GM18861 (cell line): ENCODE data around the gene SMIM7.

Experiments
- ATAC-seq: cut with Tn5 transposase; IDR thresholded peaks from one replicate; pipeline ENCODE4 v1.9.1; 2021; ENCODE audit not compliant: unreplicated experiment

Gene SMIM7

DNA sequence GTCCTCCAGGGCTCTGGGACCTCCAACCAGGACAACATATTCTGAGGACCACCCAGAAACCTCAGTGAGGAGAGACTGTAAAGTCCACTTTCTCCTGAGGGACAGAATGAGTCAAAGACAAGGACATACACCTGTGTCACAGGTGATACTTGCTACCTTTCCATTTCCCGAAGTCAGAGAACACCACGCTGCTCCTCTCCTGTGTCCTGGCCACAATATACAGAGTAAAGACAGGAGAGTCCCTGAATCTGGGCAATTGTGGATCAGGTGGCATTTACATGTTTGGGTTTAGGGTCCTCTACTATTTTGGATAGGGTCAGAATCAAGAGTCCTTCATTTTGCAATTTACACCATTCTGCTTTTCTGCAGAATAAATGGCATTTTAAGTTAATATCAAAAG lies 36.9 kb downstream of the SMIM7 start:
- ATAC-seq: no peak

- ATAC-seq: no peak
Observed at GRCh38 chr19:16621165-16621800, 38.7 kb downstream of the SMIM7 start.

DNA sequence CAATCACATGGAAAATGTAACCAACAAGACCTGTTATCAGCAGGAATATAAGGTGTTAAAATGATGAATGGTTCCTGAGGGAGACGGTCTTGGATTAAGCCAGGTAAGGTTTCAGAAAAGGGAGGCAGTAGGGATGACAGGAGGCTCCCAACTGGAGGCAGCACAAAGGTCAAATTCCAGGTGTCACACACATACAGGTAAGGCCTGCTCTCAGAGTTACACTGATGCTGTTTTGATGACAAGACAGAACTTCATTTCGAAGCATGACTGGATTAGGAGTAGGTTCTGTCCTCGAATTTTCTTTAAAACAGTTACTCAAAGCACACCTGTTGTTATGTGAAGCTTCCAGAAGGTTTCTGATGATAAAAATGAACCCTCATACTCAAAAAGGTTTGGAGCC lies 39.4 kb downstream of the SMIM7 start:
- no peak for ATAC-seq

DNA sequence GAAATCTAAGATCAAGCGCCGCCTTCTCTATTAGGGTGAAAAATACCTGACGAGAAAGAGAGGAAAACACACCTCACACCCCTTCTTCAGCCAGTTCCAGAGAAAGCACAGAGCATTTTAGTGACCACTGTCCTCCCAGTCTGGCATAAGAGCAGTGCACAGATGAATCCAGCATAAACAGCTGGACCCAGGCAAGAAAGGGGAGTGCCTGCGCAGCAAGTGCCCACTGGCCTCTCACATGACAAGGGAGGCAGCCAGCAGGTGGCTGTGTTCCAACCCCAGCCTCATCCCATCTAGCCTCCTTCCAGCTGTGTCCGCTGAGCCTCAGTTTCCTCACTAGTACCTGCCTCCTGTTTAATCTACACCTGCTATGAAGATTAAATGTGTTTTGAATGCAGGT lies 39.9 kb downstream of the SMIM7 start:
- no peak for ATAC-seq

GRCh38 chr19:16619457-16619856 lies 40.5 kb downstream of the SMIM7 start:
- ATAC-seq: no peak

- ATAC-seq: no peak
Observed at GRCh38 chr19:16618248-16618647, 41.7 kb downstream of the SMIM7 start.

DNA sequence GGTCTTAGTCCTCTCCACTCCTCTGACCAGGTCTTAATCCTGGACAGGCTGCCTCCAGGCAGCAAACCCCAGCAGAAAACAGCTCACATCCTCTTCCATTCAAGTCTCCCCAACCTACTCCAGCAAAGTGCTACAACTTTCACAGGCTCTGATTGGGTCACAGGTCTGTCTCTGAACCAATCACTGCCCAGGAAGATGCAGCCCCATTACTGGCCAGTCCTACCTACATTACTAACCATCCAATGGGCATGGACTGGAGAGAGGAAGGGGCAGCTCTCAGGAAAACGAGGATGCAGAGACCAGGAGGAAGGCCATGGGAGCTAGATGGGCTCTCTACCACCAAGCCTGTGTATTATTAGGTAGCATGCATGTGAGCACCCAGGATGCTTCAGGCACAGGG lies 44.1 kb downstream of the SMIM7 start:
- ATAC-seq: no peak

- no peak for ATAC-seq
Observed at GRCh38 chr19:16614941-16615340, 45.0 kb downstream of the SMIM7 start.

GRCh38 chr19:16613841-16614240 lies 46.1 kb downstream of the SMIM7 start:
- ATAC-seq: no peak

GRCh38 chr19:16612636-16613035 lies 47.3 kb downstream of the SMIM7 start:
- ATAC-seq: no peak

- ATAC-seq: no peak
Observed at GRCh38 chr19:16611121-16611520, 48.8 kb downstream of the SMIM7 start.

DNA sequence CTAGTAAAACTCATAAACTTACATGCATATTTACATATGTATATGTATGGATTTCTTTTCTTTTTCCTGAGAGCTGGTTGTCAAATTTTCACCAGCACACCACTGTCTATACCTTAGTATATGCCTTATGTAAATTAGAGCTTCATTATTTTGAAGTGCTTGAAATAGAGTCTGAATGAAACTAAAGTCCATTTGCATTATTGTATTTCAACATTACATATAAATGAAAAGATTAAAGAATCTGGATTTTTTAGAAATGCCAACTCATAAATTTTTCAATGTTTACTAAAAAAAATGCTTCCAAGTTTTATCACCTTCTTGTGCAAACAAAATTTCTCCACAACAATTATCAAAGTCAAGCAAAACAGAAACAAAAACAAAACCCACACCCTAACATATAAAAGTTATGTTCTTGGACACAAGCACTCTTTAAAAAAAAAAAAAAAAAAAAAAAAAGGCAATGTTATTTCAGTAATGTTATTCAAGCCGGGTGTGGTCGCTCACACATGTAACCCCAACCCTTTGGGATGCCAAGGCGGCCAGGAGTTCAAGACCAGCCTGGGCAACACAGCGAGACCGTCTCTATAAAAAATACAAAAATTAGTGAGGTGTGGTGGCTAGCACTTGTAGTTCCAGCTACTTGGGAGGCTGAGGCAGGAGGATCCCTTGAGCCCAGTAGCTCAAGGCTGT lies 50.3 kb downstream of the SMIM7 start:
- no peak for ATAC-seq

DNA sequence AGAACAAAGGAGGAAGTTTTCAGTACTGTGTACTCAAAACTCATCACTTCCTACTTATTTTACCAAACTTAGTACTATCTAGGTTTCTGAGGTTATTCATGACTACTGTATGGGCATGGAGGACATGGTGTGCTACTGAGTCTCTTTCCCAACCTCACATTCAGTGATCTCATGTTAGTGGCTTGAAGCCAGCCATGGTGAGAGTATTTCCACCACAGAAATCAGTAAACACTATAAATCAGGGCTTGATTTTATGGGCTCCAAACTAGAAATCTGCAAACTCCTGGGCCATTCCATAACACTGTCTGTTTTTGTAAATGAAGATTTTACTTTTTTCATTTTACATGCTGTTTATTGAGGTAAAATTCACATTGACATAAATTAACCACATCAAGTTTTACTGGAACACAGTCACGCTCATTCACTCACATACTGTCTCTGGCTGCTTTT lies 51.6 kb downstream of the SMIM7 start:
- ATAC-seq: no peak

GRCh38 chr19:16607819-16608218 lies 52.1 kb downstream of the SMIM7 start:
- no peak for ATAC-seq

- no peak for ATAC-seq
Observed at GRCh38 chr19:16605553-16605994, 54.4 kb downstream of the SMIM7 start.

- ATAC-seq: no peak
Observed at GRCh38 chr19:16605115-16605514, 54.8 kb downstream of the SMIM7 start.

DNA sequence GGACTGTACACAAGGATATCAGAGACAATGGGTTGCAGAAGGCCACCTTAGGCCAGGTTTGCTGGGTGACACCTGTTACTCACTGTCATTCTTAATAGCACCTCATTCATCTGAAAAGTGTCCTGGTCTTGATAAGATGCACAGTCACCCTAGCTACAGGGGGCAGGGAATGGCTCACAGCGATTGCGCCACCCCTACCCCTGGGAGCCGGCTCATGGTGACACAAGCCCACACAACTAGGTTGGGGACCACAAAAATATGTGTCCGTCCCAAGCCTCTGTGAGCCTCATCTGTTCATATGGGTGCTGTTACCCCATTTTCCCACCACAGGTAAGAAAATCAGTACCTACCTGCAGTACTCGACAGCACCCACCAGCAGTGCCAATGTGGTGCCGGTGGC lies 55.3 kb downstream of the SMIM7 start:
- ATAC-seq: no peak

GRCh38 chr19:16603090-16603489 lies 56.9 kb downstream of the SMIM7 start:
- ATAC-seq: no peak

DNA sequence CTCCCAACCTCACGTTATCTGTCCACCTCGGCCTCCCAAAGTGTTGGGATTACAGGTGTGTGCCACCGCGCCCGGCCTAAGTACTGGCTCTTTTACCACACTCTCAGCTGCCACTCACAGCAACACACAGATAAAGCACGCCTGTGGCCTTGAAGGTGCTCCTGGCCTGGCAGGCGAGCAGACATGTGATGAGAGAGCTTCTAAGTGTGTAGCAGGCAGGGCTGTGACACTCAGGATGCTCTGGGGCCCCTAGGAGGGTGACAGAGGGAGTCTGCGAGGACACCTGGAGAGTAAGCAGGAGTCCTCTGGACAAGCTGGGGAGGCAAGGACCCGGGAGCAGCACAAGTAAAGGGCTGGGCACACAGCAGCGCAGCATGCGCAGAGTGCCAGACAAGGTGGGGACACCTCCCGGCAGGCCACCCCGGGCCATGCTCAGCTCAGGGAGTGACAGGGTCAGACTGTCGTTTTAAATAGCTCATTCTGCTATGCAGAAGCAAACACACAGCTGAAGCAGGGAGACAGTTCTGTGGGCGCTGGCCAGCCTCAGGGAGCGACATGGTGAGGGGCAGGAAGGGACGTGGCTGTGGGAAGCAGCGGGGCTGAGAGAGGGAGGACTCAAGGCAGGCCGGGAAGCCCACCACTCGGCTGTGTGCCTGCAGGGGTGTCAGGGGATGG lies 58.4 kb downstream of the SMIM7 start:
- no peak for ATAC-seq

DNA sequence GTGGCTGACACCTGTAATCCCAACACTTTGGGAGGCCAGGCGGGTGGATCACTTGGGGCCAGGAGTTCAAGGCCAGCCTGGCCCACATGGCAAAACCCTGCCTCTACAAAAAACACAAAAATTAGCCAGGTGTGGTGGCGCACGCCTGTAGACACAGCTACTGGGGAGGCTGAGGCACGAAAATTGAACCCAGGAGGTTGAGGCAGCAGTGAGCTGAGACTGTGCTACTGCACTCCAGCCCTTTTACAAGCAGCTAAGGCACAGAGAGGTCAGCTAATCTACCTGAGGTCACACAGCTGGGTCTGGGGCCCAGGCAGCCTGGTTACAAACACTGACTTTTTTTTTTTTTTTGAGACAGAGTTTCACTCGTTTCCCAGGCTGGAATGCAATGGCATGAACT lies 59.1 kb downstream of the SMIM7 start:
- ATAC-seq: no peak

- ATAC-seq: no peak
Observed at GRCh38 chr19:16599655-16600346, 60.1 kb downstream of the SMIM7 start.

- ATAC-seq: no peak
Observed at GRCh38 chr19:16598848-16599247, 61.1 kb downstream of the SMIM7 start.
